Mesothelial cell of epicardium (in vitro differentiated cells): ENCODE measurements around the gene TECPR2. TPM values are rescaled to one million over a fixed set of nuclear protein-coding genes. Genes with fewer than 3 reads are reported as not detected.

Experiments used
- DNase-seq, 2 experiments: peaks; one replicate each; pipeline ENCODE4 v3.0.0; 2021; ENCODE audit warnings: low spot score in 2 of 2; ENCODE audit not compliant: unreplicated experiment in 2 of 2
- H3K27ac Mint-ChIP-seq: 2 replicates; pipeline ENCODE4 v1.8.0; 2021; ENCODE audit warnings: mixed read lengths
- H3K27me3 Mint-ChIP-seq: 2 replicates; pipeline ENCODE4 v1.8.0; 2021; ENCODE audit warnings: low read depth, mixed read lengths
- H3K36me3 Mint-ChIP-seq: 2 replicates; pipeline ENCODE4 v1.8.0; 2021; ENCODE audit warnings: mixed read lengths
- H3K4me1 Mint-ChIP-seq: 2 replicates; pipeline ENCODE4 v1.8.0; 2021; ENCODE audit warnings: mixed read lengths
- H3K4me3 Mint-ChIP-seq: 2 replicates; pipeline ENCODE4 v1.8.0; 2021; ENCODE audit warnings: mild to moderate bottlenecking, moderate library complexity, mixed read lengths
- H3K9me3 Mint-ChIP-seq: 2 replicates; pipeline ENCODE4 v1.8.0; 2021; ENCODE audit warnings: mixed read lengths
- CTCF ChIP-seq: fragments of 200-600 bp; sonication (generic); IDR thresholded peaks from one replicate; pipeline ENCODE4 v1.5.0; 2021; ENCODE audit warnings: antibody characterized with exemption; ENCODE audit not compliant: unreplicated experiment
- total RNA-seq: library from RNA; stranded (reverse); gene quantifications from 3 replicates; pipeline ENCODE4 v1.2.1, GENCODE V29; 2021

Gene TECPR2
- total RNA-seq, 1 donor from 2014 or later, result 30.0 TPM

- no peak for DNase-seq
- H3K9me3 Mint-ChIP-seq, result peaks cover 19% of the 10 kb centered on the region
- peaks cover 33% of the 10 kb centered on the region for H3K36me3 Mint-ChIP-seq
- H3K4me1 Mint-ChIP-seq, result peaks cover 9% of the 10 kb centered on the region
- H3K27me3 Mint-ChIP-seq, result no peaks in the 10 kb centered on the region
- H3K4me3 Mint-ChIP-seq, result no peak overlapping the region
- no peak for TF ChIP-seq CTCF
- no peak overlapping the region for H3K27ac Mint-ChIP-seq
Measured at GRCh38 chr14:102472791-102473150, 110.0 kb downstream of the TECPR2 start.

GRCh38 chr14:102473559-102473958, 110.8 kb downstream of the TECPR2 start:
- Mint-ChIP-seq H3K9me3 (peaks cover 17% of the 10 kb centered on the region), H3K4me1 (peaks cover 9% of the 10 kb centered on the region), H3K27ac (no peak overlapping the region), H3K4me3 (no peak overlapping the region), H3K27me3 (no peaks in the 10 kb centered on the region), H3K36me3 (peaks cover 30% of the 10 kb centered on the region)
- TF ChIP-seq CTCF, result no peak
- no peak for DNase-seq

- H3K27me3 Mint-ChIP-seq, result no peaks in the 10 kb centered on the region
Measured at GRCh38 chr14:102474934-102475333, 112.2 kb downstream of the TECPR2 start.

GRCh38 chr14:102479107-102479506, 116.4 kb downstream of the TECPR2 start:
- DNase-seq, result no peak
- H3K4me3 Mint-ChIP-seq, result no peak overlapping the region
- peaks cover 39% of the 10 kb centered on the region for H3K36me3 Mint-ChIP-seq
- no peaks in the 10 kb centered on the region for H3K27me3 Mint-ChIP-seq
- H3K9me3 Mint-ChIP-seq, result peaks cover 8% of the 10 kb centered on the region
- TF ChIP-seq CTCF, result no peak
- H3K4me1 Mint-ChIP-seq, result no peaks in the 10 kb centered on the region
- no peak overlapping the region for H3K27ac Mint-ChIP-seq

More at GRCh38 chr14:102474934-102475333, 112.2 kb downstream of the TECPR2 start:
- peaks cover 26% of the 10 kb centered on the region for H3K36me3 Mint-ChIP-seq
- H3K4me3 Mint-ChIP-seq, result no peak overlapping the region
- no peak for TF ChIP-seq CTCF
- H3K4me1 Mint-ChIP-seq, result peaks cover under 1% of the 10 kb centered on the region
- peaks cover 4% of the 10 kb centered on the region for H3K9me3 Mint-ChIP-seq
- DNase-seq, result no peak
- H3K27ac Mint-ChIP-seq, result no peak overlapping the region

GRCh38 chr14:102479777-102480176, 117.0 kb downstream of the TECPR2 start:
- H3K4me1 Mint-ChIP-seq, result no peaks in the 10 kb centered on the region
- no peak for TF ChIP-seq CTCF
- H3K27me3 Mint-ChIP-seq, result no peaks in the 10 kb centered on the region
- peaks cover 8% of the 10 kb centered on the region for H3K9me3 Mint-ChIP-seq
- no peak overlapping the region for H3K27ac Mint-ChIP-seq
- H3K36me3 Mint-ChIP-seq, result peaks cover 40% of the 10 kb centered on the region
- H3K4me3 Mint-ChIP-seq, result no peak overlapping the region
- DNase-seq, result no peak

- no peak for TF ChIP-seq CTCF
- peaks cover 28% of the 10 kb centered on the region for H3K36me3 Mint-ChIP-seq
Measured at GRCh38 chr14:102481371-102481770, 118.6 kb downstream of the TECPR2 start.

More at GRCh38 chr14:102481371-102481770, 118.6 kb downstream of the TECPR2 start:
- no peak overlapping the region for H3K4me3 Mint-ChIP-seq
- H3K27ac Mint-ChIP-seq, result no peak overlapping the region
- DNase-seq, result no peak
- peaks cover 6% of the 10 kb centered on the region for H3K9me3 Mint-ChIP-seq
- H3K4me1 Mint-ChIP-seq, result no peaks in the 10 kb centered on the region
- H3K27me3 Mint-ChIP-seq, result no peaks in the 10 kb centered on the region
